HepG2 (cell line): ENCODE results near the gene TKFC. TPM values are rescaled to one million over a fixed set of nuclear protein-coding genes. Genes with fewer than 3 reads are reported as not detected.
A peak's percentile ranks its signal among the peaks of the same experiment; 100 is the strongest.

ENCODE experiments used
- FOSL1 ChIP-seq: sonication (generic); formaldehyde crosslinking; IDR thresholded peaks from 2 replicates; pipeline ENCODE4 v1.9.0; 2021; ENCODE audit warnings: missing genetic modification reagents, borderline replicate concordance
- GMEB2 ChIP-seq: IDR thresholded peaks from 2 replicates; pipeline ENCODE4 v1.6.1; 2016; ENCODE audit warnings: missing biosample characterization, missing genetic modification reagents, low read depth
- HINFP ChIP-seq: sonication (generic); formaldehyde crosslinking; IDR thresholded peaks from 2 replicates; pipeline ENCODE4 v1.4.0; 2020; ENCODE audit warnings: low read depth, mild to moderate bottlenecking, missing genetic modification reagents
- NR2C2 ChIP-seq: sonication (generic); formaldehyde crosslinking; IDR thresholded peaks from 2 replicates; pipeline ENCODE4 v1.4.0; 2020; ENCODE audit warnings: missing genetic modification reagents, mild to moderate bottlenecking, moderate library complexity, borderline replicate concordance
- NRL ChIP-seq: sonication (generic); formaldehyde crosslinking; IDR thresholded peaks from 2 replicates; pipeline ENCODE4 v1.5.0; 2020; ENCODE audit warnings: missing genetic modification reagents, mild to moderate bottlenecking, moderate library complexity, borderline replicate concordance
- RFX5 ChIP-seq: IDR thresholded peaks from 2 replicates; pipeline ENCODE4 v1.6.1; 2011; ENCODE audit warnings: low read depth, low read length, improper control_type of control experiment
- SIX4 ChIP-seq: sonication (generic); formaldehyde crosslinking; IDR thresholded peaks from 2 replicates; pipeline ENCODE4 v1.4.0; 2020; ENCODE audit warnings: missing genetic modification reagents
- SRY ChIP-seq: sonication (generic); formaldehyde crosslinking; IDR thresholded peaks from 2 replicates; pipeline ENCODE4 v1.8.0; 2022; ENCODE audit warnings: mild to moderate bottlenecking, missing genetic modification reagents
- TOPORS ChIP-seq: sonication (generic); formaldehyde crosslinking; IDR thresholded peaks from 2 replicates; pipeline ENCODE4 v1.8.0; 2023; ENCODE audit warnings: mild to moderate bottlenecking, missing genetic modification reagents
- TP53 ChIP-seq: sonication (generic); formaldehyde crosslinking; conservative IDR thresholded peaks from 2 replicates; pipeline ENCODE4 v1.4.0; 2020; ENCODE audit warnings: missing genetic modification reagents
- YEATS2 ChIP-seq: sonication (generic); formaldehyde crosslinking; IDR thresholded peaks from 2 replicates; pipeline ENCODE4 v1.4.0; 2020; ENCODE audit warnings: missing genetic modification reagents, borderline replicate concordance
- ZNF143 ChIP-seq: sonication (generic); formaldehyde crosslinking; IDR thresholded peaks from 2 replicates; pipeline ENCODE4 v1.4.0; 2020; ENCODE audit warnings: missing genetic modification reagents
- ZNF3 ChIP-seq: IDR thresholded peaks from 2 replicates; pipeline ENCODE4 v1.7.0; 2017; ENCODE audit warnings: inconsistent platforms
- ZNF451 ChIP-seq: sonication (generic); formaldehyde crosslinking; IDR thresholded peaks from 2 replicates; pipeline ENCODE4 v1.5.0; 2020; ENCODE audit warnings: mild to moderate bottlenecking, missing genetic modification reagents
- ZNF766 ChIP-seq: sonication (generic); formaldehyde crosslinking; IDR thresholded peaks from 2 replicates; pipeline ENCODE4 v1.5.0; 2020; ENCODE audit warnings: missing genetic modification reagents, borderline replicate concordance
- polyA plus RNA-seq, 8 experiments: library from polyadenylated mRNA; depleted of rRNA in 3 of 8; stranded (reverse) in 7 of 8; unstranded in 1 of 8; fragments of >200 nt; fragmentation: Illumina TruSeq in 4 of 8; extraction: Trizol in 4 of 8; gene quantifications; 2 replicates each; pipeline versions ENCODE4 v1.2.1 to v1.2.3, GENCODE V29; 2011 to 2016; ENCODE audit warnings: low read depth in 4 of 8, missing spikeins in 1 of 8, mixed read lengths in 1 of 8; ENCODE audit not compliant: insufficient read depth in 1 of 8
- total RNA-seq, 5 experiments: library from RNA; depleted of rRNA; stranded (reverse); fragments of >200 nt; fragmentation: Illumina TruSeq; extraction: Trizol; gene quantifications; 2 replicates each; pipeline ENCODE4 v1.2.3, GENCODE V29; 2016; ENCODE audit warnings: low read depth in 1 of 5
- TF ChIP-seq, protein P1 (sequence below): IDR thresholded peaks from 2 replicates; pipeline ENCODE4 v1.6.1; 2016; ENCODE audit warnings: low read depth, borderline replicate concordance
- TF ChIP-seq, protein P2 (sequence below): sonication (generic); formaldehyde crosslinking; IDR thresholded peaks from 2 replicates; pipeline ENCODE4 v1.5.1; 2020; ENCODE audit warnings: missing genetic modification reagents, mild to moderate bottlenecking, borderline replicate concordance
- TF ChIP-seq, protein P3 (sequence below): sonication (generic); formaldehyde crosslinking; conservative IDR thresholded peaks from 2 replicates; pipeline ENCODE4 v1.8.1; 2023; ENCODE audit warnings: missing genetic modification reagents
- TF ChIP-seq, protein P4 (sequence below): sonication (generic); formaldehyde crosslinking; IDR thresholded peaks from 2 replicates; pipeline ENCODE4 v1.5.1; 2020; ENCODE audit warnings: mild to moderate bottlenecking, missing genetic modification reagents

TKFC gene
- total and polyA plus RNA-seq, 2 of the 13 experiments (the other 11 are each of a cell fraction or from before 2014, with no cell fraction given), result 147 to 197 TPM

- TF ChIP-seq HINFP (CRISPR knock-in tag) (peak; percentile 62; the same call in 1 of the 2 replicates), RFX5 (peak; percentile 75; the same call in 1 of the 2 replicates), GMEB2 (CRISPR knock-in tag) (0 out of 2 replicates have a peak, but pooled peaks have one; percentile 23), ZNF451 (CRISPR knock-in tag) (peak; percentile 25; the same call in 1 of the 2 replicates), ZNF143 (peak; percentile 92), ZNF766 (CRISPR knock-in tag) (peak; percentile 38; the same call in 1 of the 2 replicates), ZNF3 (CRISPR knock-in tag) (no peak), FOSL1 (CRISPR knock-in tag) (no peak), NRL (CRISPR knock-in tag) (peak; percentile 46; the same call in 1 of the 2 replicates), TP53 (CRISPR knock-in tag) (peak; percentile 52), NR2C2 (CRISPR knock-in tag) (peak; percentile 96), TOPORS (CRISPR knock-in tag) (0 out of 2 replicates have a peak, but pooled peaks have one; percentile 11), SRY (CRISPR knock-in tag) (peak; percentile 77; the same call in 1 of the 2 replicates), YEATS2 (CRISPR knock-in tag) (peak; percentile 90), SIX4 (no peak)
- TF ChIP-seq, protein P1, sequence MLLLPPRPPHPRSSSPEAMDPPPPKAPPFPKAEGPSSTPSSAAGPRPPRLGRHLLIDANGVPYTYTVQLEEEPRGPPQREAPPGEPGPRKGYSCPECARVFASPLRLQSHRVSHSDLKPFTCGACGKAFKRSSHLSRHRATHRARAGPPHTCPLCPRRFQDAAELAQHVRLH, result no peak
- TF ChIP-seq, protein P2, sequence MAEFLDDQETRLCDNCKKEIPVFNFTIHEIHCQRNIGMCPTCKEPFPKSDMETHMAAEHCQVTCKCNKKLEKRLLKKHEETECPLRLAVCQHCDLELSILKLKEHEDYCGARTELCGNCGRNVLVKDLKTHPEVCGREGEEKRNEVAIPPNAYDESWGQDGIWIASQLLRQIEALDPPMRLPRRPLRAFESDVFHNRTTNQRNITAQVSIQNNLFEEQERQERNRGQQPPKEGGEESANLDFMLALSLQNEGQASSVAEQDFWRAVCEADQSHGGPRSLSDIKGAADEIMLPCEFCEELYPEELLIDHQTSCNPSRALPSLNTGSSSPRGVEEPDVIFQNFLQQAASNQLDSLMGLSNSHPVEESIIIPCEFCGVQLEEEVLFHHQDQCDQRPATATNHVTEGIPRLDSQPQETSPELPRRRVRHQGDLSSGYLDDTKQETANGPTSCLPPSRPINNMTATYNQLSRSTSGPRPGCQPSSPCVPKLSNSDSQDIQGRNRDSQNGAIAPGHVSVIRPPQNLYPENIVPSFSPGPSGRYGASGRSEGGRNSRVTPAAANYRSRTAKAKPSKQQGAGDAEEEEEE, result no peak
- TF ChIP-seq, protein P3, sequence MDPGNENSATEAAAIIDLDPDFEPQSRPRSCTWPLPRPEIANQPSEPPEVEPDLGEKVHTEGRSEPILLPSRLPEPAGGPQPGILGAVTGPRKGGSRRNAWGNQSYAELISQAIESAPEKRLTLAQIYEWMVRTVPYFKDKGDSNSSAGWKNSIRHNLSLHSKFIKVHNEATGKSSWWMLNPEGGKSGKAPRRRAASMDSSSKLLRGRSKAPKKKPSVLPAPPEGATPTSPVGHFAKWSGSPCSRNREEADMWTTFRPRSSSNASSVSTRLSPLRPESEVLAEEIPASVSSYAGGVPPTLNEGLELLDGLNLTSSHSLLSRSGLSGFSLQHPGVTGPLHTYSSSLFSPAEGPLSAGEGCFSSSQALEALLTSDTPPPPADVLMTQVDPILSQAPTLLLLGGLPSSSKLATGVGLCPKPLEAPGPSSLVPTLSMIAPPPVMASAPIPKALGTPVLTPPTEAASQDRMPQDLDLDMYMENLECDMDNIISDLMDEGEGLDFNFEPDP, result 0 out of 2 replicates have a peak, but pooled peaks have one; percentile 88
- TF ChIP-seq, protein P4, sequence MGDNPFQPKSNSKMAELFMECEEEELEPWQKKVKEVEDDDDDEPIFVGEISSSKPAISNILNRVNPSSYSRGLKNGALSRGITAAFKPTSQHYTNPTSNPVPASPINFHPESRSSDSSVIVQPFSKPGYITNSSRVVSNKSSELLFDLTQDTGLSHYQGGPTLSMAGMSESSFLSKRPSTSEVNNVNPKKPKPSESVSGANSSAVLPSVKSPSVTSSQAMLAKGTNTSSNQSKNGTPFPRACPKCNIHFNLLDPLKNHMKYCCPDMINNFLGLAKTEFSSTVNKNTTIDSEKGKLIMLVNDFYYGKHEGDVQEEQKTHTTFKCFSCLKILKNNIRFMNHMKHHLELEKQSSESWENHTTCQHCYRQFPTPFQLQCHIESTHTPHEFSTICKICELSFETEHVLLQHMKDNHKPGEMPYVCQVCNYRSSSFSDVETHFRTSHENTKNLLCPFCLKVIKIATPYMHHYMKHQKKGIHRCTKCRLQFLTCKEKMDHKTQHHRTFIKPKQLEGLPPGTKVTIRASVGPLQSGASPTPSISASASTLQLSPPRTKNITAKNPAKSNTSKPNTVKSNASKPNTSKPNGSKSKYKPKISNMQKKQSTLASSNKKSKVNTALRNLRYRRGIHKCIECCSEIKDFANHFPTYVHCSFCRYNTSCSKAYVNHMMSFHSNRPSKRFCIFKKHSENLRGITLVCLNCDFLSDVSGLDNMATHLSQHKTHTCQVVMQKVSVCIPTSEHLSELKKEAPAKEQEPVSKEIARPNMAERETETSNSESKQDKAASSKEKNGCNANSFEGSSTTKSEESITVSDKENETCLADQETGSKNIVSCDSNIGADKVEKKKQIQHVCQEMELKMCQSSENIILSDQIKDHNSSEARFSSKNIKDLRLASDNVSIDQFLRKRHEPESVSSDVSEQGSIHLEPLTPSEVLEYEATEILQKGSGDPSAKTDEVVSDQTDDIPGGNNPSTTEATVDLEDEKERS (CRISPR knock-in tag), result peak; percentile 90
These were observed 28.9 kb downstream of the TKFC start, which contains the start of the genes CYB561A3 and TMEM138 (continued) for GRCh38 chr11:61361741-61362541.
